Upper lobe of left lung (tissue), 4 donors: Measurements from ENCODE around the gene MIA2.

Experiments used
- CTCF ChIP-seq, 6 experiments: fragments of 450-650 bp in 4 of 6; fragments of 200-600 bp in 2 of 6; sonication (generic) in 2 of 6; IDR thresholded peaks; one replicate each; pipeline ENCODE4 v1.5.1; 2016 to 2019; ENCODE audit warnings: antibody characterized with exemption in 6 of 6
- EP300 ChIP-seq, 4 donors: sonication (generic); formaldehyde crosslinking; IDR thresholded peaks; one replicate each; pipeline ENCODE4 v1.5.1; 2017; ENCODE audit warnings: antibody characterized with exemption in 4 of 4, control low read depth in 2 of 4
- POLR2AphosphoS5 ChIP-seq, 2 donors: sonication (generic); formaldehyde crosslinking; IDR thresholded peaks; one replicate each; pipeline ENCODE4 v1.5.1; 2017; ENCODE audit warnings: antibody characterized with exemption in 2 of 2

DNA sequence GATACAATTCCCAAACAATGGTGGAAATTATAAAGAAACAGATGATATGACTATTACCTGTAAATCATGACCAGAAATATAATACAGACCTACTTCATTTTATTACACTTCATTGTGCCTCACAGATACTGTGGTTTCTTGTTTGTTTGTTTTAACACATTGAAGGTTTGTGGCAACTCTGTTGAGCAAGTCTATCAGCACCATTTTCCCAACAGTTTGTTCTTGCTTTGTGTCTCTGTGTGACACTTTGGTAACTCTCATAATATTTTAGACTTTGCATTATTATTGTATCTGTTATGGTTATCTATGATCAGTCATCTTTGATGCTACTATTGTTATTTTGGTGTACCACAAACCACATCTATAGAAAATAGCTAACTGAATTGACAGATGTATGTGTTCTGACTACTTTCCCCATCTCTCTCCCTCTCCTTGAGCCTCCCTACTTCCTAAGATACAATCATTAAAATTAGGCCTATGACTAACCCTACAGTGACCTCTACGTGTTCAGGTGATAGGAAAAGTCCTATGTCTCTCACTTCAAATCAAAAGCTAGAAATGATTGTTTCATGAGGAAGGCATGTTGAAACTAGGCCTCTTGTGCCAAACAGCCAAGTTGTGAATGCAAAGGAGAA is 149.4 kb downstream of the MIA2 start:
- TF ChIP-seq CTCF (IDR thresholded peaks at IDR 0.05) (no peak), POLR2AphosphoS5 (IDR thresholded peaks at IDR 0.05) (no peak), EP300 (IDR thresholded peaks at IDR 0.05) (no peak)
